Stimulated activated CD4-positive, alpha-beta T cell treated with anti-CD3 and anti-CD28 coated beads, TNF-alpha, amount 100 ng/mL, for 1 hour (primary cell): ENCODE results near the gene RPS6KL1.
"Not testable (repeated sequence)": the region's sequence is repeated elsewhere in the genome, so short reads cannot be mapped to it uniquely, and the experiment has no call there.

ENCODE experiments used
- DNase-seq, 3 donors: peaks; one replicate each; pipeline ENCODE4 v3.0.0-alpha.2; 2020; ENCODE audit warnings: low read depth in 3 of 3, low spot score in 1 of 3

The RPS6KL1 gene

DNA sequence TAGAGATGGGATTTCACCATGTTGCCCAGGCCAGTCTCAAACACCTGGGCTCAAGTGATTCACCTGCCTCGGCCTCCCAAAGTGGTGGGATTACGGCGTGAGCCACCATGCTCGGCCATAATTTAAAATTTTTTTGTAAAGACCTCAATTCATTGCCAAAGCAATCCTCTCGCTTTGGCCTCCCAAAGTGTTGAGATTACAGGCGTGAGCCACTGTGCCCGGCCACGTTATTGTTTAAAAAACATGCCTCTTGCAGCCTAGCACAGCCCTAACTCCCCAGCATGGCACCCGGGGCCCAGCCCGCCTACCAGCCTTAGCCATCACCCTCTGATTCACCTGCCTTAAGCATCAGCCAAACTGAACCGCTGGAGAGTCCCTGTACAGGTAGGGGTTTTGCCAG is 13.1 kb upstream of the RPS6KL1 start:
- DNase-seq = no peak

DNA sequence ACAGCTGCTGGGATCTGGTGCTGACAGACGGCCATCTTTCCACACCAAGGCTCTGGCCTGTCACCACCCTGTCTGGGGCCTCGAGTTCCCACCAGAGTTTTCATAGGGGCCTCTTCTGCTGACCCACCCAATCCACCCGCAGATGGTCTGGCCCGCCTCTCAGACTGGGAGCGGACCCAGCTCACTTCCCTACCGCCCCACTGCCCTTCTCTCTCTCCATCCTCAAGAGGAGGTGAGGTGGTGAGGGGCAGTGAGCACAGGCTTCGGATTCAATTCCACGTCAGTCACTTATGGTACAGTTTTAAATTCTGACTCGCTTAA is 12.3 kb upstream of the RPS6KL1 start:
- no peak for DNase-seq

DNA sequence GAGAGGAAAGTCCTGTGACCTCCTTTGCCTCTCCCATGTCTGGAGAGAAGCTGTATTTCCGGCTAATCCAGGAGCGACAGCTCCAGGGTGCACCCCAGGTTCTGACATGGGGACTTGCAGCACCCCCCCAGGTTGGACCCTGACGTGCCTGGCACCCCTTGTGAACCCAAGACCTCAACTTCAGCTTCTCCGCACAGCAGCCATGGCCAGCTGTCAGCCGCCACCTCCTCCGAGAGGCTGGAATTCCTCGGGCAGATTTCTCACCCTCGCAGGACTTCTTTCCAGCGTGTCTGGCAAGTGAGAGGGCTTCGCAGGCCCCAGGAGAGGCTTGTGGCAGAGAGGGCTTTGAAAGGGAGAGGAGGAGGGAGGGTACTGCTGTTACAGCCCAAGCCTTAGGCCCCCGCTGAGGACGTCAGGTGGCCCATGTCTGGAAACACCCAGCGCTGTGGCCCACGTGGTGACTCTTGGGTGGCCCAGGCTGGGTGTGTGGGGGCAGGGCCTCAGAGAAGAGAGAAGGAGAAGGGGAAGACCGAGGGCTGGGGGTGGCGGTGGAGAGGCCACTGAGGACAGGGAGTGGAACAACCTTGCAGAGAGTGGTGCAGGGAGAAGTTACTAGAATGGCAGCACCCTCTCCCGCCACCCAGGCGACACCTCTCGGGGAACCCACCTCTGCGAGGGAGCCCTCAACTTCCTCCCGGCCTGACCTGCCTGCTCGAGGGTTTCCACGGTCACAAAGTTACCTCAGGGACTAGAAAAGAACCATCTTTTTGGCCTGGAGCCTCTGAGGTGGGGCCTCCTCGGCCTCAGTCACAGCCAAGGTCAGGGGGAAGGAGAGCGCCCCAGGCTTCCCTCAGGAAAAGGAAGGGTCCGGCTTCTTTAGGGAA is 11.7 kb upstream of the RPS6KL1 start:
- DNase-seq = no peak

DNA sequence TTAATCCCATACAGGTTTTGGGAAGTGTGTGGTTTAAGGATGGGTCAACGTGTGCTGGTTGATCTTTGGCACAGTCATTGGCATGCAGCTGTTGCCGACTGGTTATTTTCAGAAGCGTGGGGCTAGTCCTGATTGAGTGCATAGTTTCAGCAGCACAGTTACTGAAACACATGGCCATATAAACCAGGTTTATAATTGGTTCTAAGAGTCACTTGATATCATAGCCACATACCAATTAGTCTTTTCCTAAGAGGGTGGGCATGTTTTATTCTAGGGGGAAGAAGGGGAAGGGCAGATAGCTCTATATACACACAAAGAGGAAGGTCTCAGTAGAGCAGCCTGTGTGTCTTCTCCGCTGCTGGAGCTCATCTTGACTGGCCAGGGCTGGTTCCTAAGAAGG is 11.0 kb upstream of the RPS6KL1 start:
- DNase-seq = no peak

DNA sequence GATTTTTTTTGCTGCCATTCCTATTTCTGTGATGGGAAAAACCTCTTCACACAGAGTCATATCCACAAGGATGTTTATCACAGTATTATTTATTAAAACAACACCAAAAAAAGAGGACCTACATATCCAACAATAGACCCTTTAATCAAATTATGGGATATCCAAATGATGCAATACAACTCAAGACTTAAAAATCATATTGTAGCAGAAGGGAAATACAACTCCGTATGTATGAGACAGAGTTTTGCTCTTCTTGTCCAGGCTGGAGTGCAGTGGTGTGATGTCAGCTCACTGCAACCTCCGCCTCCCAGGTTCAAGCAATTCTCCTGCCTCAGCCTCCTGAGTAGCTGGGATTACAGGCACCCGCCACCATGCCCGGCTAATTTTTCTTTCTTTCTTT is 9.9 kb upstream of the RPS6KL1 start:
- DNase-seq = not testable (repeated sequence)

DNA sequence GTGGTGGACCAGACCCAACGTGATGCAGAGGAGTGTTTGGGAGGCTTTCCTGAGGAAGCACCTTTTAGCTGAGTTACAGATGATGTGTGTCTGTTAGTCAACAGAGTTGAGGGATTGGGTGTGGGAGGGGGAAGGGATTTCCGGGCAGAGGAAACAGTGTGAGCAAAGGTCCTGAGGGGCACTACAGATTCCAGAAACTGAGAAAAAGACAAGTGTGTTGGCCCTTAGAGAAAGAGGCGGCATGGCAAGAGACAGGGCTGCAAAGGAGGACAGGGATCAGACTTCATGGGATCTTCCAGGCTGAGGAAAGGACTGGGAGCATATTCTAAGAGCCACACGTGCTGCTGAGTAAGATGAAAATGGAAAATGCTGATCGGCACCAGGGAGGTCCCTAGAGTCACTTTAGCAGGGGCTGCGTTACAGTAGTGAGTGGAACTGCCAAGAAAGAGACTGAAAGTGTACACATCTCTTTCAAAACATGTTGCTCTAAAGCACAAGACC is 9.4 kb upstream of the RPS6KL1 start:
- DNase-seq = no peak

DNA sequence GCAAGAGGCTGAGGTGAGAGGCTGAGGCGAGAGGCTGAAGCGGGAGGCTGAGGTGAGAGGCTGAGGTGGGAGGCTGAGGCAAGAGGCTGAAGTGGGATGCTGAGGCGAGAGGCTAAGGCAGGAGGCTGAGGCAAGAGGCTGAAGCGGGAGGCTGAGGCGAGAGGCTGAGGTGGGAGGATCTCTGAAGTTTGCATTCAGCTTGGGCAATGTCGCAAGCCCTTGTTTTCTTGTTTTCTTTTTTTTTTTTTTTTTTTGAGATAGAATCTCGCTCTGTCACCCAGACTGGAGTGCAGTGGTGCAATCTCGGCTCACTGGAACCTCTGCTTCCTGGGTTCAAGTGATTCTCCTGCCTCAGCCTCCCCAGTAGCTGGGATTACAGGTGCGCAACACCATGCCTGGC is 8.7 kb upstream of the RPS6KL1 start:
- not testable (repeated sequence) for DNase-seq

DNA sequence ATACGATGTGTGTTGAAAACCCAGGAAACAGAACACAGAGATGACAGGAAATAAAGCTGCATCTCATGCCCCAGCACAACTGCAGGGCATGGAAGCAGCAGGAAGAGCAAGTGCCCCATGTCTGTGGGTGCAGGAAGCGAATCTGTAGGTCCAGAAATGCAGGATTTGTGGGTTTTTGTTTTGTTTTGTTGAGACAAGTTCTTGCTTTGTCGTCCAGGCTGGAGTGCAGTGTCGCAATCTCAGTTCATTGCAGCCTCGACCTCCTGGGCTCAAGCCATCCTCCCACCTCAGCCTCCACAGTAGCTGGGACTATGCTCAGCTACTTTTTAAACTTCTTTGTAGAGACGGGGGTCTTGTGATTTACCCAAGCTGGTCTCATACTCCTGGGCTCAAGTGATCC is 6.2 kb upstream of the RPS6KL1 start:
- no peak for DNase-seq

DNA sequence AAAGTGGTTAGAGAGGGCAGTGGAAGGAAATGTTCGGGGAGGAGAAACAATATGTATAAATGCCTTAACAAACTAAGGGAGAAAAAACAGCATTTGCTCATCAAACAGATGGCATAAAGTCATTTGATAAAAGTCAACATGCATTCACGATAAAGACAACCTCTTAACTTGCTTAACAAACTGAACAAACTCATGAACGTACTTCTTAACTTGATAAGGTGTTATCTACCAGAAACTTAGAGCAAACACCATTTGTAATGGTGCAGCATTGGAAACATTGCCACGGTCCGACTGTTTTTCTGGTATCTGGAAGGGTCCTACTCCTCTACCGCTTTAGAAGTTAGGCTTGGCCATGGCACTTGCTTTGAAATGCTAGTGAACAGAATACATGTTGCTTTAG is 4.2 kb upstream of the RPS6KL1 start:
- no peak for DNase-seq

DNA sequence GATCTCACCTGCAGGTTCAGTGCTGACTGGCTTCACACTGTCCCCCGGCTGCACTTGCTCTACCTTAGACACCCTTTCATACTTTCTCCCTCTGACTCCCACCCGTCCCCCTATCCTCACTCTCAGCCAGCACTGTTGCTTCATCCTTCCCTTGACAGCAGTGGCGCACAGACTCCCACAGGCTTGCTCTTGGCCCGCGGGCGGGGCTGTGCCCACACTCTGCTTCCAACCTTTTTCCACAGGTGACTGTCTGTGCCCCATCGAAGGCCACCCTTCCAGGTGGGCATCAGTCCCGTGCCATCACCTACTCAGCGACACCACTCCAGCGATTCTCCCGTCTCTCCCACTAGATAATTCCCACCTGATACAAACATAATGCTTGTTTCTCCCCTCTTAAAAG is 1.0 kb upstream of the RPS6KL1 start:
- no peak for DNase-seq

DNA sequence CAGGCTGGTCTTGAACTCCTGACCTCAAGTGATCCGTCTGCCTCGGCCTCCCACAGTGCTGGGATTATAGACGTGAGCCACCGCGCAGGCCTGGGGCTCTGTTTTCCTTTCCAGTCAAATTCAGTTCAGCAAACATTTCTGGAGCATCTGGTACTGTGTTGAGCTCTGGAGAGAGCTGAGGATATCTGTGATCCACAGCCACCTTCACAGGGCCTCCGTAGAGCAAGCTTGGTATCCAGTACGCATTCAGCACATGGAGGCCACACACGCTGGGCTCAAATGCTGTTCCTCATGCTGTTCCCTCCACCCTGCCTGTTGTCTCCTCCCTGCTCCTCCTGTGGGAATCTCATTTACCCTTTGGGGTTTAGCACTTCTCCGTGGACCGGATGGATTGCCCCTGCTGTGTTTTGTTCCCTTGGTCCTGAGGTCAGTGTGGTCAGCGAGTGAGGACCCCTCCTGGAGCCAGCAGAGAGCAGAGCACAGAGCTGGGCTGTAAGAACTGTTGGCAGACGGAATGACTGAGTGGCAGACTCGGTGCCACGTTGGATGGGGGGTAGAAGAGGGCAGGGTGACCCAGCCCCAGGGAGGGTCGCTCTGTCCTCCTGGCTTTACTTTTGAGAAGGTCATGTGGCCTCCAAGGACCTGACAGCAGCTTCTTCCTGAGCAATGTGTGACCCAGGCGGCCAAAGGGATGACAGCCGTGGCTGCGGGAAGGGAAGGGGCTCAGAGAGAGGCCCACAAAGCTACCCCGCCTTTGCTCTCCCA is 891 bp downstream of the RPS6KL1 start:
- no peak for DNase-seq

DNA sequence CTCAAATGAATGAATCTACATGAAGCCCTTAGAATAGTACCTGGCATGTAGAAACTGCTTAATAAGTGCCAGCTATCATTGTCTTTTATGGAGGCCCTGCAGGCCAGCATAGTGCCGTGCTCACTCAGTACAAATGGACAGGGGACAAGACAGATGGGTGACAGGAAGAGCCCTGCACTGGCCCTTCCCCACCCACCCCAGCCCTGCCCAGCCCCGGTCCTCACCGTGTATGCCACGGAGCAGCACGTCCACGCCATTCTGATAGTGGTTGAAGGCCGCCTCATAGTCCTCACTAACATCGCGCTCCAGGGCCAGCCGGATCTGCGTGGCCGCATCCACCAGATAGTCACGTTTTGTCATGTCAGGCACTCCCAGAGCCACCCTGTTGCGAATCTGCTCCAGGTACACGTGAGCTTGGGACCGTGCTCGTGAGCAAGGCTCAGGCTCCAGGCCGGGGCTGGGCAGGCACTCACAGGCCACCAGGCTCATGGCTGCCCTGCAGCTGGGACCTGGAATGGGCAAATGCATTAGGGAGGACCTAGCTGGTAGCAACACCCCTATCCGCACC is 1.9 kb downstream of the RPS6KL1 start:
- DNase-seq = no peak

DNA sequence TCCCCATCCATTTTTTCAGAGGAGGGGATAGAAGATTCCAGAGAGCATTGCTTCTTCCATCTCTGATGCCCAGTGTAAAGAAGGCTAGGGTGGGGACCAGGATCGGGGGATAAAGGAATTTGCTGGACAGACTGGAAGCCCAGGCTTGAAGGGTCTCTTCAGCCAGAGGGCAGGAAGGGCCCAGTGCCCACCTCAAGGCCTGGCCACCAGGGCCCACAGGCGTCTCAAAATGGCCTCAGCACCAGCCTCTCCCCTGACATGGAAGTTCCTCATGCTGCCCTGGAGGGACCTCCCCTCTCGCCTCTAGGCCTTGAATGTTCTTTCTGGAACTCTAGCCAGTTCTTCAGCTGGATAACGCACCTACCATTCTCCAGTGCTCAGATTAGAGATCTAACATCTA is 2.8 kb downstream of the RPS6KL1 start:
- DNase-seq = no peak

DNA sequence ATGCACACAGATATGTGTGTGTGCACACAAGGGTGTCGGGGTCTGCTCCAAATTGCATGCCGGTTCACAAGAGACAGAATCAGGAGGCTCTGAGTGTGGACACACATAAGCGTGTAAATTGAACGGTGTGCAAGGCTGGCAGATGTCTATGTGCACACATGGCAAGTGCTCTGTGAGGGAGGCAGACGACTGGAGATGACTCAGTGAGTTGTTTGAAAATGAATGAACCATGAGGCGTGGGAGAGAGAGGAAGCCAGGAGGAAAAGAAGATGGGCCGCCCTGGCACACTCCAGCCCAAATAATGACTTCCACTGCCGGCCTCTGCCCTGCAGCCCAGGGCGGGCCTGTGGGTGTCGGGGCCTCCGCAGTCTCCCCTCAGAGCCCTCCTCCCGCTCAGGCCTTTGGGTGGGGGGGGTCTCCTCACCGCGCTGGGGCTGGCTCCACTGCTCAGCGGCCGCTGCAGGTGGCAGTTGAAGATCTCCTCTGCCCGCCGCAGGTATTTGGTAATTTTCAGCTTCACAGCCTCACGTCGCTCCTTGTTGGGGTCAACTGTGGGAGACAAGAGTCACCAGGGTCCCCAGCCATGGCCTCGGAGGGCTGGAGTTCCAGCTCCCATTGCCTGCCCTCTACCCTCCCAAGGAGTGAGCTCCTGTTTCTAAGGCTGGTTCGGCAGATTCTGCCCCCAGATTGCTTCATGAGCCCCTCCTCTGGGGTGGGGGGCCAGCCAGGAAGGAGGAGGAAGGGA is 3.5 kb downstream of the RPS6KL1 start:
- no peak for DNase-seq

DNA sequence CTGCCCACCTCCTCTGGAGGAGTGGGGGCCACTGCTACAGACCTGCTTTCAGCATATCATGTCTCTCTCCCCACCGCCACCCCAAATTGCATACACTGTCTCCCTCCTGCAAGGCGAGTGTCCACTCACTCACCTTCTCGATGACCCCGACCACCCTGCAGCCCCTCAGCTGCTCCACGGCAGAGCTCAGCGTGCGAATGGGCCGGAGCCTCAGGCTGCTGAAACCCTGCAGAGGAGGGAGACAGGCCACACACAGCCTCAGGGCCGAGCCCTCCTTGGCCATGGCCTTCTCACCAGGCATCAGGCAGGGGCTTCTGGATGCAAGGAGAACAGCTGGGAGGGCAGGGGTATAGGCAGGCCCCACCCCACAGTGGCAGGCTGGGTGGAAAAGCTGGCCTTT is 4.7 kb downstream of the RPS6KL1 start:
- DNase-seq = no peak

DNA sequence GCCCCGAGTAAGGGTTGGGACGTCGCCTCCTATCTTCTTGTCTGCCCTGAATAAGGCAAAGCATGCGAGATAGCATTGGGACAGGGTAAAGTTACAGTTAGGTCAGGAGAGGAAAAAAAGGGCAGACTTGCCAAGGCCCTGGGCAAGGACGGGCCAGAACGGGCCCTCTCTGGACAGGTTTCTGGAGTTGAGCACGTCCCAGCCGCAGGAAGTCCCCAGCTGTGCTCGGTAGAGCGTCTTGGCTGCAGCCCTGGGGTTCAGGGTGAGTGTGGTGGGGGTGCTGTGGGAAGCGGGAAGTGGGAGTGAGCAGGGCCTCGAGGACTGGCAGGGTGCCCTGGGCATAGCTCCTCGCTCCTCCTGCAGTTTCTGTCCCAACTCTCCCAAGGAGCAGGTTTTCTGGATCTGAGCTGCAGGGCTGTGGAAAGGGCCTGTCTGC is 5.4 kb downstream of the RPS6KL1 start:
- no peak for DNase-seq

DNA sequence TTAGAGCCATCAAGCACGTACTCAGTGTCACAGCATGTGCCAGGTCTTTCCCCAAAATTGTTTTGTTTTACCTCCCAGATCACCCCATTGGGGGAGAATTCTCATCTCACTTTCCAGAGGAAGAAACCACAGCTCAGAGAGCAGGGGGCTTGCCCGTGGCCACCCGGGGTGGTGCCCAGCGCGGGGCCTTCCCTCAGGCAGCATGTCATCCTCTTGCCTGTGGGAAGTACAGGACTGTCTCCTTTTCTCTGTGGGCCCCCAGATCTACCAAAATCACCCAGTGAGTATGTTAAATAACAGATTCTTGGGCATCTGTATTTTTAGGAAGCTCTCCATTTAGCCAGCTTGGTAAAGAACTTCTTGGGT is 5.9 kb downstream of the RPS6KL1 start:
- no peak for DNase-seq

DNA sequence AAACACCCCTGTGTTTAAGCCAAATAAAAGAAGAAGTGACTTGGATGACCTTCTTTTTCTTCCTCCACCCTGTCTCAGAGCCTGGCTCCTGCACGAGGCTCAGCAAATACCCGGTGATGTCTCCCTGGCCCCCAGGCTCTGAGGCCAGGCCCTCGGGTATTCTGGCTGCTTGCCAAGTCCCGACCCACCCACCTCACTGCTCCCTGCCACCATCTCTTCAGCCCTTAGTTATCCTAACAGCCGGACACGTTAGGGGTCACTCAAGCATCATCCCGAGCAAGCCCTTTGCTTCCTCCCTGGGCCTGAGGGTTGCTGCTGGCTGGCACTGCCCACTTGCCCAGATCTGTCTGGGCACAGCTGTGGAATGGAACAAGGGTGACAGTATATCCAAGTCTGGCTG is 7.2 kb downstream of the RPS6KL1 start:
- no peak for DNase-seq

DNA sequence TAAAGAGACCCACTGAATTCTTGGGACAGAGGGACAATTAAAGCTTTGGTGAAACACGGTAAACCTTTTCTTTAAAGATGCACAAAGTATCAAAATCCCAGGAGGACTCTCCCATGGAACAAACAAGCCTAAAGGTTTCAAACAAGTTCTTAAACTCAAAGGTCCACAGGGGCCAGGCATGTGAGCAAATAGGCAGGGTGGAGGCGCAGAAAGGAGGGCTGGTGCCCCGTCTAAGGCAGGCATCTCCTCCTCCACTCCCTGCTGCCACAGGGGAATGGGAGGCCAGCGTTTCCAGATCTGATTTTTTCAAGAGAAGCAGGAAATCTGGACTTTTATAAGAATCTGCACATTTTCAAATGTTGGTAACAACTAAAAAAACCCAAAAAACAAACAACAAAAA is 7.6 kb downstream of the RPS6KL1 start:
- no peak for DNase-seq

DNA sequence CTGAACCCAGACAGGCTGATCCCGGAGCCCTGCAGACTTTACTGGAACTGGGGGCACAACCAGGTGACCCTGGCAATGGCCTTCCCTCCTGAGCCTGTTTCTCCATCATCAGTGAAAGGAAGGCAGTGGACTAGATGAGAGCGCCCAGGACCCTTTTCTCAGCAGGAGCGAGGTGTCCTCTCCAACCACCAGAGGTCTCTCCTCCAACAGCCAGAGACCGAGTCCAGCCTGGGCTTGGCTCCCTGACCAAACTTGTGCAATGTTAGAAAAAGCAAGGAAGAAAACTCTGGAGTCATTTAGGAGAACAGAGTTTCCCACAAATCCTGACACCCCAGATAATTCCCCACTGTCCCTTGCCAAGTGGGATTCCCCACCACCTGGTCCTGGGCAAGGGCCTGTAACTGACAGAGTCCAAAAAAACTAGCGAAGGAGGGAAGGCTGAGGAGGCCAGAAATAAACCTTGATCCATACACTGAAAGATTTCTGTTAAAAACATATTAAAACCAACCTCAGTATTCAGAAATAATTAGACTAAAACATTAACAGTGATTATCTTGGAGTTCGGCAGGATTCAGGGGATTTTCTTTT is 9.0 kb downstream of the RPS6KL1 start:
- DNase-seq = no peak

DNA sequence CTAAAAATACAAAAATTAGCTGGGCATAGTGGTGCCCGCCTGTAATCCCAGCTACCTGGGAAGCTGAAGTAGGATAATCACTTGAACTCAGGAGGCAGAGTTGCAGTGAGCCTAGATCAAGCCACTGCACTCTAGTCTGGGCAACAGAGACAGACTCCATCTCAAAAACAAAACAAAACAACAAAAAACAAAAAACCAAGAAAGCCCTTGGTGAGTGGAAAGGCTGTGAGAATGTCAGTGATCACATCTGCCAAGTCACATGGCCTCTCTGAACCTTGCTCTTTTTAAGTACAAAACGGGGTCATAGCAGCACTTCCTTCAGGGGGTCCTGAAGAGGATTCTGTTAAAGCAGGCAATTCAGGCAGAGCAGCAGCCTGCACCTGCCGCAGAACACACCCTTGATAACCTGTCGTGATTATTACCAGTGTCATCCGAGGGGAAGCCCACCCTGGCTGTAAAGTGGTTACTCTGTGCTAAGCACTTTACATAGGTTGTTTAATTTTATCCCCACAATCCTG is 9.6 kb downstream of the RPS6KL1 start:
- DNase-seq = no peak
